Activated naive CD8-positive, alpha-beta T cell treated with anti-CD3 and anti-CD28 coated beads, Interleukin-2, amount 50 U/mL, for 16 hours (primary cell): Measurements from ENCODE around the gene FAM181A.

Experiments used
- DNase-seq: peaks from one replicate; pipeline ENCODE4 v3.0.0-alpha.2; 2020; ENCODE audit warnings: low read depth, low spot score

The FAM181A gene

GRCh38 chr14:93926873-93927799 is at the start of gene FAM181A:
Gene FAM181A (plus strand): TSS chr14:93927344. CDS start chr14:93928286, 942 bp downstream.
- no peak for DNase-seq

GRCh38 chr14:93878212-93878611 is 48.9 kb upstream of the FAM181A start:
- DNase-seq: no peak

GRCh38 chr14:93878871-93879270 is 48.3 kb upstream of the FAM181A start:
- no peak for DNase-seq

- DNase-seq: no peak
These were observed 47.7 kb upstream of the FAM181A start for GRCh38 chr14:93879362-93879983.

- DNase-seq: no peak
These were observed 46.9 kb upstream of the FAM181A start for GRCh38 chr14:93880021-93880820.

GRCh38 chr14:93884950-93885349 is 42.2 kb upstream of the FAM181A start:
- no peak for DNase-seq

- no peak for DNase-seq
These were observed 38.1 kb upstream of the FAM181A start for GRCh38 chr14:93888995-93889394.

- no peak for DNase-seq
These were observed 37.2 kb upstream of the FAM181A start for GRCh38 chr14:93889739-93890483.

GRCh38 chr14:93891756-93892504 is 35.2 kb upstream of the FAM181A start:
- DNase-seq: no peak

- no peak for DNase-seq
These were observed 34.7 kb upstream of the FAM181A start for GRCh38 chr14:93892505-93892839.

- peak; percentile 49 for DNase-seq
These were observed 34.1 kb upstream of the FAM181A start for GRCh38 chr14:93892923-93893558.

- no peak for DNase-seq
These were observed 33.4 kb upstream of the FAM181A start for GRCh38 chr14:93893661-93894261.

GRCh38 chr14:93895023-93895604 is 32.0 kb upstream of the FAM181A start:
- no peak for DNase-seq

- no peak for DNase-seq
These were observed 29.7 kb upstream of the FAM181A start for GRCh38 chr14:93897476-93897845.

- no peak for DNase-seq
These were observed 29.0 kb upstream of the FAM181A start for GRCh38 chr14:93898081-93898611.

GRCh38 chr14:93898731-93899130 is 28.4 kb upstream of the FAM181A start:
- no peak for DNase-seq

GRCh38 chr14:93901813-93902212 is 25.3 kb upstream of the FAM181A start:
- no peak for DNase-seq

GRCh38 chr14:93902619-93903307 is 24.4 kb upstream of the FAM181A start:
- DNase-seq: no peak
